HTR-8/SVneo (cell line): ENCODE results near the gene KCTD20.

Experiments
- DNase-seq: peaks from one replicate; pipeline ENCODE4 v3.0.0; 2011; ENCODE audit warnings: low spot score, mixed read lengths; ENCODE audit not compliant: insufficient read length
- FAIRE-seq: peaks from 2 replicates; lab custom pipeline; 2011; peaks lifted over from hg19 to GRCh38; lab: Jason Lieb, UNC

KCTD20 gene

DNA sequence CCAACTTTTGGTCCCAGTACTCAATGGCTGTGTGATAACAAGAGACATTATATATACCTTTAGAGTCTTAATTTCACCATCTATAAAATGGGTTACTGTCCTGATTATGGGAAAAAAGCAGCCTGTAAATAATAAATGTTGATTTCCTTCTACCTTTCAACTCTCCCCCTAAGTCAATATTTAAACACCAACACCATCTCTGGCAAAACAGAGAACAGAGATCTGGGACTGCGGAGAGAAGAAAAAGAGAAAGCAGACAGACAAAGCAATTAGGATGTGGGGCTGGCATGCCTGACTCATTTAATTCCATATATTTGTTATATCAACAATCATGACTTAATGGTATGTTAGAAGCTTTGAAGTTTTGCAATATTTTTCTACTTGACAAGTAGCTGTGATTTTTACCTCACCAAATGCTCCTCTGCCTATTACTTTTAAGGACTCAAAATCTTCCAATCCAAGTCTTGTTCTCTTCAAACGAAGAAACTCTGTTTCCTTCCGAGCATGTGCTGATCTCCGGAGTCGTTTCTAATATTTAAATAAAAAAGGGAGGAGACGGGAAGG, 81.2 kb downstream of the KCTD20 start:
- no peak for DNase-seq
- no peak for FAIRE-seq

DNA sequence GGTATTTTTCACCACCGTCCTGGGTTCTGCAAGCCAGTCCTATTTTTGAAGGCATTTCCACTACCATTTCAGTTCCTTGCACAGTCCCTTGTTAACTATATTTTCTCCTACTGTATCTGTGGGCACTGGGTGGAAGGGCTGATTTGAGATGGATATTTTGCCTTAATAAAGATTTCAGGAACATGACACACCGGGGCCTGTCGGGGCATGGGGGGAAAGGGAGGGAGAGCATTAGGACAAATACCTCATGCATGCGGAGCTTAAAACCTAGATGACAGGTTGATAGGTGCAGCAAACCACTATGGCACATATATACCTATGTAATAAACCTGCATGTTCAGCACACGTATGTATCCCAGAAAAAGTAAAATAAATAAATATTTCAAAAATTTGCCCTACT, 82.1 kb downstream of the KCTD20 start:
- no peak for DNase-seq
- FAIRE-seq = no peak

DNA sequence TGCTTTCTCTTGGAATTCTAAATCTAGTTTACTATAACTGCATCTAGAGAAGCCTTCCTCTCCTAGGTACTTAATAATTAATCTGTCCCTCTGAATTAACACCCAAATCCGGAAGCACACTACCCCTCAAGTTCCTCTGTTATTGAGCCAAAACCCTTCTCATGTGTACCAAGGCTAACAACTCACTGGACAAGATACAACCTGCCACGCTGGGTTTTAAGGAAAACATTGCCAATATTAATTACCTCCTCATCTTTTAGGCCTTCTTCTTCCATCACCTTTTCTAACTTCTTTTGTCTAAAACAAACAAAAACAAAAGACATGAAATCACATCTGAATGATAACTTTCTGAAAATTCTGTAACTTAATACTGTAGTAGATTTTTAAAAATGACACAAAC, 82.5 kb downstream of the KCTD20 start:
- DNase-seq = no peak

DNA sequence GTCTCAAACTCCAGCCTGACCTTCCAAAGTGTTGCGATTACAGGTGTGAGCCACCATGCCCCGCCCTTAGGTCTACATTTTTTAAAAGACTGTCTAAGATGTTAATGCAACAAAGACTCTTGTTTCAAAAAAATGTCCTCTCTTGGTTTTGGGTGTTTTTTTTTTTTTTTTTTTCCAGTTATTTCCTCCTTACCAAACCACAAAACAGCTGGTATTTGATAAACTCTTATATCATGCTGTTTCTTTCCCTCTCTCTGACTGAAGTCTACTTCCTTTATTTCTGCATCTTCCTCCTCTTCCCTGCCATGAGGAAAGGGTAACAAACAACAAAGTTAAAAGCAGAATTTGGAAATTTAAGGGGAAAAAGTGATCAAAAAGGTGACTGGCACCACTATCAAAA, 83.3 kb downstream of the KCTD20 start:
- DNase-seq = no peak
- FAIRE-seq = no peak

More for the DNA sequence above, 82.5 kb downstream of the KCTD20 start:
- FAIRE-seq = no peak

DNA sequence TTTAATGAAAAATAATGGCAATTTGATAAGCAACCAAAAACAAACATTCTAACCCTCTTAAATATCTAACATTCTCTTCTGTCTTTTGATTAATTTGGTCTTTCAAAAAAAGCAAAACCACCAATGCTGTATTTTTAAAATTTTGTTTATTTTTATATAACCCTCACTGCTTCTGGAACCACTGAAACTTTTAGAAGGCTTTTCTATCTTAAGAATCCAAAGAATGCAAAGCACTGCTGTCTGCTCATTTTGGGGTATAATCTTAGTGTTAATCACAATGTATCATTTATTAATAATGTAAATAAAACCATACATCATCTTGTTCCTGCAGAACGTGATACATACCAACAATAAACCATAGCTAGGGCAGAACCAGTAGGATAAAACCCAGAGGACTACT, 90.5 kb downstream of the KCTD20 start:
- DNase-seq = no peak
- no peak for FAIRE-seq

DNA sequence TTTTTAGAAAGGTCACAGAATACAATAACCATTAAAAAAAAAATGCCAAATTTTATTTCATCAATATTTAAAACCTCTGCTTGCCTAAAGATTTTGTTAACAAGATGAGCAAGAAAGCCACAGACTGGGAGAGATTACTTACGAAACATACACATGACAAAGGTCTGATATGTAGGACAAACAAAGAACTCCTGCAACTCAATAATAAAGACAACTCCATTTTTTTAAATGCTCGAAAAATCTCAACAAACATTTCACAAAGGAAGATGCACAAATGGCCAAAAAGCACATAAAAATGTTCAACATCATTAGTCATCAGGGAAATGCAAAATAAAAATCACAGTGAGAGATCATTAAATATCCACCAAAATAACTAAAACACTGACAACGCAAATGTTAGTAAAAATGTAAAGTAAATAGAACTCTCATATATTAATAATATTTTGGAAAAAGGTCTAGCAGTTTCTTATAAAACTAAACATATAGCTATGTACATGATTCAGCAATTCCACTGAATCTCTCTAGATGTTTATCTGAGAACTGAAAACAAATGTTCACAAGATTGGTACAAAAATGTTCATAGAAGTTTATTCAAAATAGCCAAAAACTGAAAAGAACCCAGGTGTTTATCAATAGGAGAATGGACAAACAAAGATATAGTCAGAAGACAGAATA, 94.2 kb downstream of the KCTD20 start:
- no peak for FAIRE-seq
- no peak for DNase-seq

DNA sequence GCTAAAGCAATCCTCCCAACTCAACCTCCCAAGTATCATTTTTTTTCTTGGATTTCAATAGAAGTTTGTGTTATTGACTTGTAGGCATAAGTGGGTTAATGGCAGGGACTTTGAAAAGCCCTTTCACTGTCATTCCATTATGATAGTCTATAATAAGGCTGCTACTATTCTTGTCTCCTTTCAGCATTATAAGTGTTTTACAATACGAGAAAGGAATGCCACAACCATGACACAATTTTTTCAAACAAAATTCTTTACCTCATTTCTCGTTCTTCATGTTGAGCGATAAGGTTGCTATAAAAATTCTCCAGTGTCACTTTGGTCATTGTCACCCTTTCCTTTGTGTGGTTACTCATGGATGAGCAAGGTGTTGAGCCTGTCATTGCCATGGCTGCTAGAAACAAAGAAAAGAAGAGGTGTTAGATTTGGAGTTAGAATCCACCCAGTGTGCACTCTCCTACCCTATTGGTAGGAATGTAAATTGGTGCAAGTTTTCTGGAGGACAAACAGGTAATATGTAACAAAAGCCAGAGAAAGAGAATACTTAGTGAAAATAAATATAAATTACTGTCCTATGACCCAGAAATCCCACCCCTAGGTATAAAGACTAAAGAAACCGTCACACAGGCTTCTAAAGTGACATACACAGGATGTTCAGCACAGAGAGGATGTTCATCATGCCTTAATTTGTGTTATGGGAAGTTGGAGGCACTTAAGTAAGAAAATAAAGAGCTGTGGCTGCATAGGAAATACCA, 97.2 kb downstream of the KCTD20 start:
- no peak for FAIRE-seq

More for the DNA sequence above, 97.2 kb downstream of the KCTD20 start:
- DNase-seq = no peak
